ENCODE data around the gene FNIP1. TPM values are rescaled to one million over a fixed set of nuclear protein-coding genes. Genes with fewer than 3 reads are reported as not detected.

FNIP1 gene
- total and polyA plus RNA-seq, 2 of the 8 experiments (the other 6 are each of a cell fraction or from before 2014, with no cell fraction given): 3.5 to 17.3 TPM

DNA sequence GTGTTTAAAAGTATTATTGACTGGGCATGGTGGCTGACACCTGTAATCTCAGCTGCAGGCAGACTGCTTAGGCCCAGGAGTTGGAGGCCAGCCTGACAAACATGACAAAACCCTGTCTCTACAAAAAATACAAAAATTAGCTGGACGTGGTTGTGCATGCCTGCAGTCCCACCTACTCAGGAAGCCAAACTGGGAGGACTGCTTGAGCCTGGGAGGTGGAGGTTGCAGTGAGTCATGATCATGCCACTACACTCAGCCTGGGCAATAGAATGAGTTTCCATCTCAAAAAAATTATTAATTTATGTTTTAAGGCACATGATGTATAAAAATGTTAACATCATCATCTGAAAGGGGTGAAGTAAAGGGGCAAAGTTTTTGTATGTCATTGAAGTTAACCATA is 49.7 kb upstream of the FNIP1 start:
- H2AFZ ChIP-seq (ENCODE audit: low read length): no peak overlapping the region
- no peaks in the 10 kb centered on the region for H3K79me1 ChIP-seq (ENCODE audit: low read depth, low read length)
- no peak overlapping the region for H3K4ac ChIP-seq (replicated peaks; ENCODE audit: insufficient read length, low read depth, low read length)
- H2AK5ac ChIP-seq (ENCODE audit: low read depth, low read length): no peak overlapping the region
- no peak overlapping the region for H4K5ac ChIP-seq (ENCODE audit: insufficient read length, low read depth, low read length)
- ChIA-PET CTCF (ENCODE audit: partially characterized antibody) (interaction anchor here (2.2 kb wide), 1 partner anchor 159 kb away, joined by 5 read pairs; no protein-coding TSS in a partner anchor), POLR2A (ENCODE audit: partially characterized antibody) (no interaction called here)
- H2BK12ac ChIP-seq (ENCODE audit: low read depth, low read length): no peak overlapping the region
- no peaks in the 10 kb centered on the region for H4K20me1 ChIP-seq (replicated peaks in 1 of 2; ENCODE audit: control insufficient read depth in 1 of 2, insufficient read depth in 2 of 2, low read length in 2 of 2)
- H3K27ac ChIP-seq (ENCODE audit: low read depth, low read length): no peak overlapping the region
- H4K8ac ChIP-seq (ENCODE audit: extremely low read depth, insufficient read depth, low read length): no peak overlapping the region
- H3K36me3 ChIP-seq (ENCODE audit: control insufficient read depth in 2 of 4, insufficient read depth in 4 of 4, low read length in 3 of 4): no peaks in the 10 kb centered on the region
- no peak overlapping the region for H3K14ac ChIP-seq (ENCODE audit: insufficient read length)
- no peak for FAIRE-seq
- H2BK15ac ChIP-seq (ENCODE audit: low read length): no peak overlapping the region
- WGBS, 2 experiments (ENCODE audit: extremely low coverage in 1 of 2, insufficient coverage in 1 of 2, insufficient read length in 1 of 2, insufficient replicate concordance in 2 of 2, low coverage in 1 of 2, low lambda C conversion rate in 2 of 2, missing lambda C conversion rate in 1 of 2): 100% methylated on average over 1 of the region's 1 CpG; no CpG with 5 or more reads in 1 of the 2 experiments
- no peak overlapping the region for H3K18ac ChIP-seq (ENCODE audit: extremely low read depth, low read length)
- no peaks in the 10 kb centered on the region for H3K4me1 ChIP-seq (replicated peaks in 1 of 4; ENCODE audit: control insufficient read depth in 3 of 4, insufficient read depth in 4 of 4, low read length in 3 of 4)
- DNase-seq (ENCODE audit: low read depth in 1 of 2, low spot score in 2 of 2): no peak
- no peak overlapping the region for H3K4me2 ChIP-seq (ENCODE audit: insufficient read depth in 1 of 2, low read depth in 2 of 2, low read length in 2 of 2)
- no peak overlapping the region for H2BK5ac ChIP-seq (ENCODE audit: low read depth, low read length)
- no peak overlapping the region for H3K23ac ChIP-seq (ENCODE audit: insufficient read length)
- H3K9ac ChIP-seq (replicated peaks in 1 of 4; ENCODE audit: extremely low read depth in 1 of 4, low read depth in 3 of 4, low read length in 3 of 4): no peak overlapping the region
- no peaks in the 10 kb centered on the region for H3K23me2 ChIP-seq (ENCODE audit: low read depth, low read length)
- no peak overlapping the region for H4K91ac ChIP-seq (replicated peaks; ENCODE audit: insufficient read length, low read length)
- no peak overlapping the region for H3K56ac ChIP-seq (replicated peaks; ENCODE audit: insufficient read length, low read depth, low read length)
- H2BK120ac ChIP-seq (replicated peaks; ENCODE audit: low read depth, low read length): no peak overlapping the region
- no peak overlapping the region for H2BK20ac ChIP-seq (ENCODE audit: low read length)
- peaks cover 17 to 23% of the 10 kb centered on the region in 2 experiments for H3K9me3 ChIP-seq (ENCODE audit: insufficient read depth in 2 of 2, low read depth in 1 of 2, low read length in 1 of 2)
- H3K4me3 ChIP-seq (ENCODE audit: extremely low read depth in 1 of 4, insufficient read depth in 2 of 4, low read depth in 3 of 4, low read length in 4 of 4): no peak overlapping the region
- H3K27me3 ChIP-seq (replicated peaks in 1 of 4; ENCODE audit: control insufficient read depth in 3 of 4, extremely low read depth in 1 of 4, insufficient read depth in 3 of 4, low read length in 3 of 4): no peaks in the 10 kb centered on the region
- no peaks in the 10 kb centered on the region for H3K79me2 ChIP-seq (ENCODE audit: control insufficient read depth in 1 of 2, insufficient read depth in 2 of 2, low read length in 2 of 2)
- TF ChIP-seq CREB1 (IDR thresholded peaks at IDR 0.05) (no peak), NRF1 (IDR thresholded peaks at IDR 0.05; ENCODE audit: low read depth, low read length) (no peak), KDM1A (IDR thresholded peaks at IDR 0.05; ENCODE audit: borderline replicate concordance, low read length) (no peak), SRF (IDR thresholded peaks at IDR 0.05; ENCODE audit: low read depth, low read length) (no peak), CBX8 (IDR thresholded peaks at IDR 0.05; ENCODE audit: borderline replicate concordance, low read depth, low read length) (no peak), SIRT6 (IDR thresholded peaks at IDR 0.05; ENCODE audit: low read length) (no peak), SUZ12 (IDR thresholded peaks at IDR 0.05; ENCODE audit: low read length) (no peak), JUN (IDR thresholded peaks at IDR 0.05; ENCODE audit: low read depth, low read length) (no peak), TCF12 (IDR thresholded peaks at IDR 0.05; ENCODE audit: low read depth, low read length) (no peak), GABPA (IDR thresholded peaks at IDR 0.05; ENCODE audit: borderline replicate concordance, insufficient read depth, low read length) (no peak), CHD1 (IDR thresholded peaks at IDR 0.05; ENCODE audit: low read depth, low read length) (no peak)
- TF ChIP-seq, protein P1, sequence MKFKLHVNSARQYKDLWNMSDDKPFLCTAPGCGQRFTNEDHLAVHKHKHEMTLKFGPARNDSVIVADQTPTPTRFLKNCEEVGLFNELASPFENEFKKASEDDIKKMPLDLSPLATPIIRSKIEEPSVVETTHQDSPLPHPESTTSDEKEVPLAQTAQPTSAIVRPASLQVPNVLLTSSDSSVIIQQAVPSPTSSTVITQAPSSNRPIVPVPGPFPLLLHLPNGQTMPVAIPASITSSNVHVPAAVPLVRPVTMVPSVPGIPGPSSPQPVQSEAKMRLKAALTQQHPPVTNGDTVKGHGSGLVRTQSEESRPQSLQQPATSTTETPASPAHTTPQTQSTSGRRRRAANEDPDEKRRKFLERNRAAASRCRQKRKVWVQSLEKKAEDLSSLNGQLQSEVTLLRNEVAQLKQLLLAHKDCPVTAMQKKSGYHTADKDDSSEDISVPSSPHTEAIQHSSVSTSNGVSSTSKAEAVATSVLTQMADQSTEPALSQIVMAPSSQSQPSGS (IDR thresholded peaks at IDR 0.05; ENCODE audit: low read length): no peak
